K562 (cell line): Measurements from ENCODE around the gene XRRA1. TPM values are rescaled to one million over a fixed set of nuclear protein-coding genes. Genes with fewer than 3 reads are reported as not detected.

ENCODE experiments used
- ATAC-seq: fragments of 200-7000 bp; cut with Tn5 transposase; 3 replicates; pipeline ENCODE4 v1.9.1; 2020; ENCODE audit warnings: moderate library complexity
- BruUV-seq: library from RNA; stranded (reverse); fragments of 400-500 nt; replicated peaks from 2 replicates; lab custom pipeline; 2021; lab: Mats Ljungman, UMichigan
- CTCF ChIA-PET: fragments of 300-600 bp; formaldehyde crosslinking; extraction: SDS; loops from one replicate; lab custom pipeline; 2021; ENCODE audit warnings: low intra/inter-chr PET ratio; lab: Yijun Ruan, JAX
- POLR2A ChIA-PET: fragments of 300-600, 350-650 bp; sonication (Branson Sonifier 250); formaldehyde crosslinking; extraction: SDS; loops from one replicate; lab custom pipeline; 2021; ENCODE audit warnings: antibody characterized with exemption, inconsistent platforms; lab: Yijun Ruan, JAX
- DNase-seq, 4 experiments: peaks; one replicate each; pipeline versions ENCODE4 v3.0.0 to v3.0.0-alpha.2; 2011 to 2018; ENCODE audit warnings: low spot score in 3 of 4, mixed read lengths in 3 of 4; ENCODE audit errors: extremely low read depth in 1 of 4
- FAIRE-seq: peaks from 2 replicates; lab custom pipeline; 2011; peaks lifted over from hg19 to GRCh38; lab: Jason Lieb, UNC
- H2AFZ ChIP-seq: 2 replicates; pipeline ENCODE4 v1.6.0; 2011; ENCODE audit warnings: low read depth, low read length, control low read depth, inconsistent platforms
- H3K27ac ChIP-seq: fragments of 200-600 bp; 3 replicates; pipeline ENCODE4 v1.8.0; 2011; ENCODE audit warnings: low read depth, mild to moderate bottlenecking, control low read depth, inconsistent platforms, low read length, moderate library complexity, mixed read lengths; ENCODE audit errors: extremely low read depth
- H3K27me3 ChIP-seq, 2 experiments: fragments of 300-600 bp in 1 of 2; 2 replicates in 1 of 2; 3 replicates in 1 of 2; pipeline versions ENCODE4 v1.6.0 to v1.8.0; 2011; ENCODE audit warnings: inconsistent platforms in 2 of 2, low read length in 2 of 2, mild to moderate bottlenecking in 1 of 2, mixed read lengths in 1 of 2, moderate library complexity in 1 of 2; ENCODE audit not compliant: control insufficient read depth in 2 of 2, insufficient read depth in 2 of 2
- H3K36me3 ChIP-seq: fragments of 300-600 bp; 3 replicates; pipeline ENCODE4 v1.8.0; 2011; ENCODE audit warnings: mild to moderate bottlenecking, low read length, inconsistent platforms; ENCODE audit not compliant: control insufficient read depth, insufficient read depth
- H3K4me1 ChIP-seq, 2 experiments: fragments of 200-600 bp in 1 of 2; replicated peaks in 1 of 2; 2 replicates in 1 of 2; 3 replicates in 1 of 2; pipeline versions ENCODE4 v1.5.1 to v1.8.0; 2011; ENCODE audit warnings: inconsistent platforms in 2 of 2, low read length in 2 of 2, mild to moderate bottlenecking in 1 of 2, mixed read lengths in 1 of 2, moderate library complexity in 1 of 2; ENCODE audit not compliant: control insufficient read depth in 2 of 2, insufficient read depth in 2 of 2
- H3K4me2 ChIP-seq: 2 replicates; pipeline ENCODE4 v1.6.1; 2011; ENCODE audit warnings: low read length, control low read depth, inconsistent platforms, mixed read lengths; ENCODE audit not compliant: insufficient read depth
- H3K4me3 ChIP-seq: fragments of 200-600 bp; sonication (generic), shearing (Covaris generic); 2 replicates; pipeline ENCODE4 v1.5.1; 2016; ENCODE audit warnings: control low read depth, inconsistent platforms
- H3K79me2 ChIP-seq: fragments of 200-600 bp; 3 replicates; pipeline ENCODE4 v1.8.0; 2011; ENCODE audit warnings: low read length, inconsistent platforms; ENCODE audit not compliant: control insufficient read depth, insufficient read depth
- H3K9ac ChIP-seq, 2 experiments: 2 replicates each; pipeline versions ENCODE4 v1.6.0 to v1.6.1; 2011; ENCODE audit warnings: low read depth in 2 of 2, low read length in 2 of 2, control low read depth in 1 of 2, inconsistent platforms in 1 of 2, mild to moderate bottlenecking in 1 of 2, mixed read lengths in 1 of 2; ENCODE audit not compliant: insufficient read depth in 1 of 2
- H3K9me1 ChIP-seq: one replicate; pipeline ENCODE4 v1.6.0; 2011; ENCODE audit warnings: inconsistent platforms, mild to moderate bottlenecking, low read length, moderate library complexity; ENCODE audit not compliant: control insufficient read depth, insufficient read depth
- H3K9me3 ChIP-seq: replicated peaks from 2 replicates; pipeline ENCODE4 v1.5.1; 2011; ENCODE audit warnings: low read depth, low read length, inconsistent platforms; ENCODE audit not compliant: control insufficient read depth, insufficient read depth
- H4K20me1 ChIP-seq: replicated peaks from 2 replicates; pipeline ENCODE4 v1.6.1; 2011; ENCODE audit warnings: low read length, inconsistent platforms, mixed read lengths; ENCODE audit not compliant: control insufficient read depth, insufficient read depth
- AFF1 ChIP-seq, 2 experiments: fragments of 450-650 bp; IDR thresholded peaks; 2 replicates each; pipeline ENCODE4 v1.6.1; 2018; ENCODE audit warnings: mild to moderate bottlenecking in 2 of 2, low read depth in 1 of 2; ENCODE audit not compliant: partially characterized antibody in 2 of 2
- BCOR ChIP-seq: fragments of 450-650 bp; IDR thresholded peaks from 2 replicates; pipeline ENCODE4 v1.6.1; 2016
- CEBPB ChIP-seq: fragments of 450-650 bp; IDR thresholded peaks from 2 replicates; pipeline ENCODE4 v1.6.1; 2016; ENCODE audit warnings: missing genetic modification characterization, missing compliant biosample characterization
- HEY1 ChIP-seq: fragments of 250-450 bp; sonication (Bioruptor Pico); IDR thresholded peaks from 2 replicates; pipeline ENCODE4 v1.5.0; 2020; ENCODE audit warnings: mild to moderate bottlenecking, moderate library complexity, borderline replicate concordance
- HNRNPH1 ChIP-seq: fragments of 200-400 bp; formaldehyde crosslinking; optimal IDR thresholded peaks from 2 replicates; pipeline ENCODE3; 2017; ENCODE audit warnings: low read depth, mild to moderate bottlenecking, low read length, moderate library complexity
- LARP7 ChIP-seq: fragments of 450-650 bp; IDR thresholded peaks from 2 replicates; pipeline ENCODE4 v1.6.1; 2016
- PRPF4 ChIP-seq: fragments of 200-400 bp; formaldehyde crosslinking; IDR thresholded peaks from one replicate; pipeline ENCODE4 v1.6.1; 2017; ENCODE audit warnings: low read length, low read depth, mild to moderate bottlenecking; ENCODE audit not compliant: insufficient read depth, poor library complexity, severe bottlenecking
- RNF2 ChIP-seq: sonication (generic); IDR thresholded peaks from 2 replicates; pipeline ENCODE4 v1.6.1; 2016
- SAFB ChIP-seq: fragments of 200-400 bp; formaldehyde crosslinking; IDR thresholded peaks from 2 replicates; pipeline ENCODE4 v1.6.1; 2017; ENCODE audit warnings: low read depth, low read length, borderline replicate concordance
- TAF7 ChIP-seq: fragments of 450-650 bp; IDR thresholded peaks from 2 replicates; pipeline ENCODE4 v1.6.1; 2016; ENCODE audit warnings: missing genetic modification characterization, missing compliant biosample characterization
- TCF7 ChIP-seq: sonication (generic); IDR thresholded peaks from 2 replicates; pipeline ENCODE4 v1.6.1; 2016; ENCODE audit warnings: antibody characterized with exemption, borderline replicate concordance
- ZNF274 ChIP-seq: IDR thresholded peaks from 2 replicates; pipeline ENCODE4 v1.6.1; 2011; ENCODE audit warnings: low read depth, mild to moderate bottlenecking, low read length, moderate library complexity, borderline replicate concordance
- ZNF277 ChIP-seq: fragments of 250-450 bp; sonication (Bioruptor Pico); IDR thresholded peaks from 2 replicates; pipeline ENCODE4 v1.8.0; 2022; ENCODE audit warnings: inconsistent platforms, mild to moderate bottlenecking, moderate library complexity, borderline replicate concordance
- ZNF764 ChIP-seq: fragments of 250-450 bp; sonication (Bioruptor Pico); IDR thresholded peaks from 2 replicates; pipeline ENCODE4 v1.4.0; 2020; ENCODE audit warnings: low read depth, mild to moderate bottlenecking, moderate library complexity
- WGBS: fragments of 100-300 bp; shearing (Covaris generic); methylation state at CpG from one replicate; pipeline ENCODE4 v1.1.6; 2016; ENCODE audit warnings: low coverage, mixed read lengths; ENCODE audit not compliant: insufficient coverage; ENCODE audit errors: missing lambda C conversion rate; 5-methylcytosine and 5-hydroxymethylcytosine counted together
- in situ Hi-C: fragments of 300-500 bp; cut with MboI; formaldehyde crosslinking; loops from 4 replicates; pipeline ENCODE4 v1.15.0; 2018; ENCODE audit warnings: inconsistent platforms, mixed read lengths
- intact Hi-C: fragments of 100-400 bp; cut with micrococcal nuclease; formaldehyde crosslinking; loops from 2 replicates; pipeline ENCODE4 v1.14.2; 2022
- polyA plus RNA-seq, 8 experiments: library from polyadenylated mRNA; depleted of rRNA in 4 of 8; stranded (reverse) in 5 of 8; unstranded in 3 of 8; fragments of >200 nt; fragmentation: Nextera tagmentation in 2 of 8; fragmentation: Illumina TruSeq in 1 of 8; extraction: Ambion mirVana in 2 of 8; extraction: Trizol in 1 of 8; gene quantifications; 2 replicates each; pipeline versions ENCODE4 v1.2.1 to v1.2.3, GENCODE V29; 2011 to 2014; ENCODE audit warnings: inconsistent platforms in 1 of 8, missing spikeins in 1 of 8
- total RNA-seq, 7 experiments: library from RNA; depleted of rRNA in 6 of 7; stranded (reverse); fragments of >200 nt in 6 of 7; fragmentation: Illumina TruSeq in 2 of 7; extraction: Trizol in 2 of 7; gene quantifications; 2 replicates each; pipeline versions ENCODE4 v1.2.1 to v1.2.3, GENCODE V29; 2011 to 2021; ENCODE audit warnings: low replicate concordance in 1 of 7
- TF ChIP-seq, protein P1 (sequence below): IDR thresholded peaks from 2 replicates; pipeline ENCODE4 v1.6.1; 2016; ENCODE audit warnings: missing genetic modification characterization, missing compliant biosample characterization
- TF ChIP-seq, protein P2 (sequence below): sonication (generic); formaldehyde crosslinking; IDR thresholded peaks from 2 replicates; pipeline ENCODE4 v1.8.1; 2022; ENCODE audit warnings: missing genetic modification reagents

XRRA1 gene
- total and polyA plus RNA-seq, 9 of the 15 experiments (the other 6 are each of a cell fraction or from before 2014, with no cell fraction given): 5.0 to 22.5 (median 16.0) TPM

GRCh38 chr11:74925281-74925680 lies 23.6 kb downstream of the XRRA1 start:
- FAIRE-seq: no peak
- Histone ChIP-seq H3K36me3 (peaks cover 65% of the 10 kb centered on the region), H3K4me2 (no peak overlapping the region), H4K20me1 (0 out of 2 replicates have a peak, but pooled peaks cover 2% of the 10 kb centered on the region), H3K4me3 (no peak overlapping the region), H3K79me2 (no peaks in the 10 kb centered on the region), H3K9ac (no peak overlapping the region), H3K9me1 (no peaks in the 10 kb centered on the region), H3K4me1 (no peaks in the 10 kb centered on the region; a peak in 1 of 5 replicates), H3K27ac (no peak overlapping the region), H2AFZ (no peak overlapping the region), H3K27me3 (no peaks in the 10 kb centered on the region), H3K9me3 (no peaks in the 10 kb centered on the region)
- intact Hi-C loops (loop anchor here (5.0 kb wide), 1 partner anchor 217 kb away; no protein-coding TSS in a partner anchor), in situ Hi-C loops (loop anchor here (5.0 kb wide), 1 partner anchor 322 kb away; no protein-coding TSS in a partner anchor)
- ChIA-PET POLR2A (no interaction called here), CTCF (no interaction called here)
- WGBS: 88% methylated on average over 4 of the region's 4 CpGs
- no peak for ATAC-seq
- DNase-seq: no peak
- no TSS peak for BruUV-seq
- TF ChIP-seq TCF7 (no peak), PRPF4 (no peak), ZNF277 (CRISPR knock-in tag) (no peak), ZNF274 (no peak), TAF7 (tag) (no peak), HEY1 (no peak), AFF1 (IDR thresholded peaks at IDR 0.05; ENCODE audit: low read depth in 1 of 2, partially characterized antibody in 2 of 2) (no peak), LARP7 (no peak), HNRNPH1 (no peak), SAFB (no peak), BCOR (no peak), ZNF764 (CRISPR knock-in tag) (no peak), RNF2 (no peak), CEBPB (tag) (no peak)
- TF ChIP-seq, protein P1, sequence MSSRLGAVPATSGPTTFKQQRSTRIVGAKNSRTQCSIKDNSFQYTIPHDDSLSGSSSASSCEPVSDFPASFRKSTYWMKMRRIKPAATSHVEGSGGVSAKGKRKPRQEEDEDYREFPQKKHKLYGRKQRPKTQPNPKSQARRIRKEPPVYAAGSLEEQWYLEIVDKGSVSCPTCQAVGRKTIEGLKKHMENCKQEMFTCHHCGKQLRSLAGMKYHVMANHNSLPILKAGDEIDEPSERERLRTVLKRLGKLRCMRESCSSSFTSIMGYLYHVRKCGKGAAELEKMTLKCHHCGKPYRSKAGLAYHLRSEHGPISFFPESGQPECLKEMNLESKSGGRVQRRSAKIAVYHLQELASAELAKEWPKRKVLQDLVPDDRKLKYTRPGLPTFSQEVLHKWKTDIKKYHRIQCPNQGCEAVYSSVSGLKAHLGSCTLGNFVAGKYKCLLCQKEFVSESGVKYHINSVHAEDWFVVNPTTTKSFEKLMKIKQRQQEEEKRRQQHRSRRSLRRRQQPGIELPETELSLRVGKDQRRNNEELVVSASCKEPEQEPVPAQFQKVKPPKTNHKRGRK (tag): no peak
- TF ChIP-seq, protein P2, sequence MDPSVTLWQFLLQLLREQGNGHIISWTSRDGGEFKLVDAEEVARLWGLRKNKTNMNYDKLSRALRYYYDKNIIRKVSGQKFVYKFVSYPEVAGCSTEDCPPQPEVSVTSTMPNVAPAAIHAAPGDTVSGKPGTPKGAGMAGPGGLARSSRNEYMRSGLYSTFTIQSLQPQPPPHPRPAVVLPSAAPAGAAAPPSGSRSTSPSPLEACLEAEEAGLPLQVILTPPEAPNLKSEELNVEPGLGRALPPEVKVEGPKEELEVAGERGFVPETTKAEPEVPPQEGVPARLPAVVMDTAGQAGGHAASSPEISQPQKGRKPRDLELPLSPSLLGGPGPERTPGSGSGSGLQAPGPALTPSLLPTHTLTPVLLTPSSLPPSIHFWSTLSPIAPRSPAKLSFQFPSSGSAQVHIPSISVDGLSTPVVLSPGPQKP (CRISPR knock-in tag): no peak
